Ovary (tissue), 10 donors: ENCODE data around the gene USP4. TPM values are rescaled to one million over a fixed set of nuclear protein-coding genes. Genes with fewer than 3 reads are reported as not detected.
A peak's percentile ranks its signal among the peaks of the same experiment; 100 is the strongest.

Experiments used
- DNase-seq, 5 donors: peaks; one replicate each; pipeline ENCODE4 v3.0.0-alpha.2; 2019 to 2020
- H3K27ac ChIP-seq, 2 donors: fragments of 200-600 bp; one replicate each; pipeline versions ENCODE4 v1.5.1 to v1.8.0; 2019 to 2022
- H3K27me3 ChIP-seq: fragments of 200-600 bp; one replicate; pipeline ENCODE4 v1.8.0; 2022
- H3K36me3 ChIP-seq: fragments of 200-600 bp; sonication (generic); one replicate; pipeline ENCODE4 v1.5.1; 2019
- H3K4me1 ChIP-seq: one replicate; pipeline ENCODE4 v1.8.1; 2013; ENCODE audit warnings: mild to moderate bottlenecking, moderate library complexity; ENCODE audit not compliant: insufficient read depth
- H3K4me3 ChIP-seq: fragments of 200-600 bp; sonication (generic); one replicate; pipeline ENCODE4 v1.5.1; 2017
- H3K9me3 ChIP-seq, 2 donors: fragments of 200-600 bp in 1 of 2; sonication (generic) in 1 of 2; one replicate each; pipeline versions ENCODE4 v1.5.1 to v1.8.1; 2013 to 2019; ENCODE audit warnings: mild to moderate bottlenecking in 1 of 2, moderate library complexity in 1 of 2
- EP300 ChIP-seq: sonication (generic); formaldehyde crosslinking; IDR thresholded peaks from one replicate; pipeline ENCODE4 v1.6.1; 2017; ENCODE audit warnings: antibody characterized with exemption
- POLR2A ChIP-seq: fragments of 450-650 bp; IDR thresholded peaks from one replicate; pipeline ENCODE4 v1.6.1; 2017; ENCODE audit warnings: antibody characterized with exemption, mild to moderate bottlenecking, moderate library complexity
- WGBS, 3 donors: extraction: QIAGEN DNeasy Blood & Tissue Kit in 1 of 3; methylation state at CpG; one replicate each; pipeline versions ENCODE4 v1.1.5 to v1.1.7; 2013 to 2017; 5-methylcytosine and 5-hydroxymethylcytosine counted together
- intact Hi-C, 4 donors: fragments of 100-400 bp; cut with DNase I; formaldehyde crosslinking; loops; one replicate each; pipeline versions ENCODE4 v1.11.0 to v1.15.1; 2022 to 2023
- long read RNA-seq, 3 donors: library from polyadenylated mRNA in 2 of 3; unstranded in 2 of 3; transcript quantifications; one replicate each; pipeline ENCODE4 v2.0.0 and lab custom pipeline, GENCODE V29; 2021 to 2026
- polyA plus RNA-seq, 2 donors: library from polyadenylated mRNA; stranded (reverse); fragments of 200-250 nt in 1 of 2; fragments of 350-450 nt in 1 of 2; fragmentation: Illumina TruSeq in 1 of 2; extraction: RNeasy Lipid Tissue Mini Kit (QIAGEN cat#74804) in 1 of 2; gene quantifications; one replicate each; pipeline ENCODE4 v1.2.3, GENCODE V29; 2013 to 2014
- total RNA-seq, 7 donors: library from RNA; depleted of rRNA in 2 of 7; stranded (reverse); fragments of >200 nt in 2 of 7; fragmentation: NEBNext Ultra II Directional in 3 of 7; extraction: Animal tissue kit (Norgen Biotek cat#: 25700) in 3 of 7; gene quantifications; one replicate each; pipeline versions ENCODE4 v1.1.0 to v1.2.4, GENCODE V29; 2016 to 2023
- TF ChIP-seq, protein P1 (sequence below), 3 donors: fragments of 450-650 bp in 2 of 3; fragments of 200-600 bp in 1 of 3; IDR thresholded peaks; one replicate each; pipeline versions ENCODE4 v1.5.1 to v1.8.0; 2016 to 2022; ENCODE audit warnings: antibody characterized with exemption in 3 of 3, mild to moderate bottlenecking in 1 of 3
- donor health status: DM: no; HTN: no; CAD: no; lungs with moderate emphysema.
- donor health status: DM: no; HTN: no; CAD: no.
- donor health status: Bipolar disorder and iron deficiency.
- donor health status: DM: yes; HTN: yes; CAD: no.
- donor health status: DM: no; HTN: no; CAD: no.
- donor health status: DM: yes; HTN: yes; CAD: no.

USP4 gene
- total RNA-seq = 10 to 100 TPM; 12.5 to 71.7 (median 52.5) TPM
- 10 to 100 TPM; 27.2 to 76.5 TPM for polyA plus RNA-seq
- long read RNA-seq, donor 1, transcript USP4-202 (21 exons, 3,222 nt) = minor isoform, 46 of 343 reads
- long read RNA-seq, donor 1, transcript USP4-201 (22 exons, 3,126 nt) = major isoform, 83 of 343 reads
- long read RNA-seq, donor 1, partial matches to known transcripts = 90 of 343 reads
- long read RNA-seq, donor 1, other reads (novel, unspliced or antisense) = 119 of 343 reads
- long read RNA-seq, donor 2, partial matches to known transcripts = 0 of 2 reads
- long read RNA-seq, donor 2, other reads (novel, unspliced or antisense) = 0 of 2 reads
- long read RNA-seq, donor 3, transcript USP4-201 (22 exons, 3,126 nt) = major isoform, 59 of 146 reads
- long read RNA-seq, donor 3, transcript USP4-202 (21 exons, 3,222 nt) = minor isoform, 27 of 146 reads
- long read RNA-seq, donor 3, partial matches to known transcripts = 14 of 146 reads
- long read RNA-seq, donor 3, other reads (novel, unspliced or antisense) = 46 of 146 reads

GRCh38 chr3:49339941-49340800 is at the start of gene USP4:
Gene USP4, minus strand, starts transcription at chr3:49340053. Its CDS starts 29 bp downstream, at chr3:49340024.
- TF ChIP-seq, protein P1, sequence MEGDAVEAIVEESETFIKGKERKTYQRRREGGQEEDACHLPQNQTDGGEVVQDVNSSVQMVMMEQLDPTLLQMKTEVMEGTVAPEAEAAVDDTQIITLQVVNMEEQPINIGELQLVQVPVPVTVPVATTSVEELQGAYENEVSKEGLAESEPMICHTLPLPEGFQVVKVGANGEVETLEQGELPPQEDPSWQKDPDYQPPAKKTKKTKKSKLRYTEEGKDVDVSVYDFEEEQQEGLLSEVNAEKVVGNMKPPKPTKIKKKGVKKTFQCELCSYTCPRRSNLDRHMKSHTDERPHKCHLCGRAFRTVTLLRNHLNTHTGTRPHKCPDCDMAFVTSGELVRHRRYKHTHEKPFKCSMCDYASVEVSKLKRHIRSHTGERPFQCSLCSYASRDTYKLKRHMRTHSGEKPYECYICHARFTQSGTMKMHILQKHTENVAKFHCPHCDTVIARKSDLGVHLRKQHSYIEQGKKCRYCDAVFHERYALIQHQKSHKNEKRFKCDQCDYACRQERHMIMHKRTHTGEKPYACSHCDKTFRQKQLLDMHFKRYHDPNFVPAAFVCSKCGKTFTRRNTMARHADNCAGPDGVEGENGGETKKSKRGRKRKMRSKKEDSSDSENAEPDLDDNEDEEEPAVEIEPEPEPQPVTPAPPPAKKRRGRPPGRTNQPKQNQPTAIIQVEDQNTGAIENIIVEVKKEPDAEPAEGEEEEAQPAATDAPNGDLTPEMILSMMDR (IDR thresholded peaks at IDR 0.05) = peak; percentile 11 to 74 (median 59)
- peak; percentile 57 for TF ChIP-seq POLR2A
- no peak for TF ChIP-seq EP300
- Histone ChIP-seq H3K27ac (peak within 1 kb of the TSS; percentile 40 to 92), H3K9me3 (no peaks in the 10 kb centered on the region), H3K27me3 (no peaks in the 10 kb centered on the region), H3K36me3 (no peaks in the 10 kb centered on the region), H3K4me3 (peak within 1 kb of the TSS; percentile 92), H3K4me1 (peaks cover 5% of the 10 kb centered on the region)
- intact Hi-C loops = loop anchor here in 3 of 4 donors (2.0 to 10.0 kb wide), 3 partner anchors 105 to 173 kb away; partner anchors contain the start of genes CCDC71 (in 1 of the 3) and KLHDC8B (in 1 of the 3)
- peak; percentile 90 to 95 (median 91) for DNase-seq
- WGBS, 3 donors = 1 to 2% (median 1%) methylated on average over 66 to 70 of the region's 70 CpGs

DNA sequence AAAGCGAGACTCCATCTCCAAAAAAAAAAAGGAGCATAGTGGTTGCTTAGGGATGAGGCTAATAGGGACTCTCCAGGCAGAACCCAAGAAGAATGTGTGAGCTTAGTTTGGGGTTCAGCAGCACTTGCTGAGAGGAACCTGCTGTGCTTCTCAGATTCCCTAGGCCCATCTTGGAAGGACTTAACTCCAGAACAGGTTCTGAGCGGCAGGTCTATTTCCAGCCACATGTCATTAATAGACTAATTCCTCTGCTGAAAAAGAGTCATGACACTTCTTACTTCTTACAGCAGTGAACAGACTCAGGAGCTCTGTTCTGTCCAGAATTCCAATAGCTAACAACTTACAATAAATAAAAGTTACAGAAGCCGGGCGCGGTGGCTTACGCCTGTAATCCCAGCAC is 49.4 kb upstream of the USP4 start:
- peaks cover 5% of the 10 kb centered on the region for H3K4me1 ChIP-seq
- H3K27me3 ChIP-seq = no peaks in the 10 kb centered on the region
- H3K4me3 ChIP-seq = no peak overlapping the region
- H3K27ac ChIP-seq = no peak overlapping the region
- no peaks in the 10 kb centered on the region for H3K9me3 ChIP-seq
- TF ChIP-seq EP300 (no peak), POLR2A (no peak)
- TF ChIP-seq, protein P1 (IDR thresholded peaks at IDR 0.05) = no peak
- 95 to 98% (median 96%) methylated on average over 6 of the region's 6 CpGs for WGBS, 3 donors
- intact Hi-C loops = no loop called here
- H3K36me3 ChIP-seq = no peaks in the 10 kb centered on the region
- no peak for DNase-seq

DNA sequence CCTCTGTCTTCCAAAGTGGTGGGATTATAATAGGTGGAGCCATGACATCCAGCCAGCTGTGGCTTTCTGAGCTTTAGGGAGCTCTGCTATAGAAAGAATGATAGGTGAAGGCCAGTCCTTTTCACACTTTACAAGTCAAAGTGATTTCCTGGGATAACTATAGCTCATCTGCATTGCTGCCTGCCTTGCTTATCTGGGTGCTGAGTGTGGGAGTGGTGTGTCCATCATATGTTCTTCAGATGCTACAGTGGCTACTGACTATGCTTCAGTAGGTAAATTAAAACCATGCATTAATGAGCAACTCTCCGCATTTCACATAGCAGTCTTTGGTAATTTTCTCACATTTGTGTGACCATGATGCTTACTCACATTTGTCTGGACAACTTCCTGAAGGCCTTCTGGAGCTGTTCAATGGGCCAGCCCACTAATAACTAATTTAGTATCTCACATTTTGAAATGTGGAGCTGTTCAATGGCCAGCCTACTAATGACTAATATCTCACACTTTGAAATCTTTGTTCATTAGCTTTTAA is 48.5 kb upstream of the USP4 start:
- DNase-seq = no peak
- intact Hi-C loops = no loop called here
- TF ChIP-seq, protein P1 (IDR thresholded peaks at IDR 0.05) = no peak
- TF ChIP-seq POLR2A = no peak
- no peak for TF ChIP-seq EP300
- Histone ChIP-seq H3K4me1 (peaks cover 9% of the 10 kb centered on the region), H3K27ac (no peak overlapping the region), H3K4me3 (no peak overlapping the region), H3K27me3 (no peaks in the 10 kb centered on the region), H3K36me3 (no peaks in the 10 kb centered on the region), H3K9me3 (no peaks in the 10 kb centered on the region)
- 81 to 89% (median 88%) methylated on average over 1 of the region's 1 CpG for WGBS, 3 donors

DNA sequence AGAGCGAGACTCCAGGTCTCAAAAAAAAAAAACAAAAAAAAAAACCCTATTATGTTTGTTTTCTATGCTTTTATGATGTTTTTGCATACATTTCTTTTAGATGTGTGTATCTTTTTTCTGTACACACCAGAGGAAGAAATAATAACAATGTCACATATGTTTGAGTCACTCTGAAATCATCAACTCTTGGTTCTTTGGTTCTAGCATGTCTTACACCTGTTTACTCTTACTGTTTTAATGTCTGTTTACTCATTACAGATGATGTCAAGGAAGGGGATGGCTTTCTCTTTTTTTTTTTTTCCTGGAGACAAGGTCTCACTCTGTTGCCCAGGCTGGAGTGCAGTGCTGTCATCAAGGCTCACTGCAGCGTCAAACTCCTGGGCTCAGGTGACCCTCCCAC is 47.9 kb upstream of the USP4 start:
- Histone ChIP-seq H3K4me3 (no peak overlapping the region), H3K27ac (no peak overlapping the region)
- 88 to 96% (median 89%) methylated on average over 2 of the region's 2 CpGs for WGBS, 3 donors

More for the DNA sequence above, 47.9 kb upstream of the USP4 start:
- TF ChIP-seq POLR2A = no peak
- TF ChIP-seq EP300 = no peak
- TF ChIP-seq, protein P1 (IDR thresholded peaks at IDR 0.05) = no peak
- no peaks in the 10 kb centered on the region for H3K36me3 ChIP-seq
- no peaks in the 10 kb centered on the region for H3K9me3 ChIP-seq
- no peaks in the 10 kb centered on the region for H3K27me3 ChIP-seq
- DNase-seq = no peak
- intact Hi-C loops = no loop called here
- peaks cover 6% of the 10 kb centered on the region for H3K4me1 ChIP-seq
